M059J (cell line): ENCODE data around the gene MLC1. TPM values are rescaled to one million over a fixed set of nuclear protein-coding genes. Genes with fewer than 3 reads are reported as not detected.

Experiments used
- DNase-seq: peaks from one replicate; pipeline ENCODE4 v3.0.0-alpha.2; 2012; ENCODE audit warnings: low read depth
- total RNA-seq: library from RNA; depleted of rRNA; stranded (reverse); fragments of >200 nt; shearing (Covaris generic); gene quantifications from 2 replicates; pipeline ENCODE4 v1.2.3, GENCODE V29; 2014

MLC1 gene
- total RNA-seq, 1 experiment from 2014 or later, result 0.52 TPM

DNA sequence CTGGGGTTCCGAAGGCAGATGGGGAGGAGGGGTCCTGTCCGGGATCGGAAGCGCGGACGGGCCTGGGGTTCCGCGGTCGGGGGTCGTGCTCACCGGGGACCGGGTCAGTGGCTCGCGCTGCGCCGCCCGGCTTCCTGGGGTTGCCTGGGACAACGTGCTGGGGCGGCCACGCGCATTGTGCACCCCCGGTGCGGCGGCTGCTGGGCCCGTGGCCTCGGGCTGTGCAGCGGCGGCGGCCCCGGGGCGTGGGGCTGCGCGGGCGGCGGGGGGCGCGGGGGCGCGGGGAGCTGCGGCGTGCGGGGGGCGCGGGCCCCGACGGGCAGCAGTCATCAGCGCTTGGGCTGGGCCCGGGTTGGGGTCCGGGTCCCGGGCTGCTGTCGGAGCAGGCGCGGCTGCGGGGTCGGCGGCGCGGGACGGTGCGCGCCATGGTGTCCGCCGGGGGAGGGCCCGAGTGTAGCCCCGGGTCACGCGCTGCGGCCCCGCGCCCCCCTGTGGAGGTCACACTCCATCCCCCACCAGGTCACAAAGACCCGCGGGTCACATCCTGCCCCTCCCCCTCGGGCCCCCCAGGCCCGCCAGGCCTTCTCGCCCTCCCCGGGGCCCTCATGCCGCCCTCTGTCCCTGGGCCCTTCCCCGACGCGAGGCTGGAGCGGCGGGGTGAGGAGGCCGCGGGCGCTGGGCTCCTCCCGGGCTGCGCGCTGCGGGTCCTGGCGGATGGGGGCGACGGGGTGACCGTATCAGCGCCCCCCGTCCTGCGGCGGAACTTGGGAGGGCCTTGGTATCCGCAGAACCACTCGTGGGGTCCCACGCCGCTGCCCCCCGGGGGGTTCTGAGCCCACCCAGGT, 26.9 kb downstream of the MLC1 start, which contains the start of gene TTLL8:
Gene TTLL8, minus strand, starts transcription at position 238 of the 845 bp plus-strand sequence.
- DNase-seq, result no peak

DNA sequence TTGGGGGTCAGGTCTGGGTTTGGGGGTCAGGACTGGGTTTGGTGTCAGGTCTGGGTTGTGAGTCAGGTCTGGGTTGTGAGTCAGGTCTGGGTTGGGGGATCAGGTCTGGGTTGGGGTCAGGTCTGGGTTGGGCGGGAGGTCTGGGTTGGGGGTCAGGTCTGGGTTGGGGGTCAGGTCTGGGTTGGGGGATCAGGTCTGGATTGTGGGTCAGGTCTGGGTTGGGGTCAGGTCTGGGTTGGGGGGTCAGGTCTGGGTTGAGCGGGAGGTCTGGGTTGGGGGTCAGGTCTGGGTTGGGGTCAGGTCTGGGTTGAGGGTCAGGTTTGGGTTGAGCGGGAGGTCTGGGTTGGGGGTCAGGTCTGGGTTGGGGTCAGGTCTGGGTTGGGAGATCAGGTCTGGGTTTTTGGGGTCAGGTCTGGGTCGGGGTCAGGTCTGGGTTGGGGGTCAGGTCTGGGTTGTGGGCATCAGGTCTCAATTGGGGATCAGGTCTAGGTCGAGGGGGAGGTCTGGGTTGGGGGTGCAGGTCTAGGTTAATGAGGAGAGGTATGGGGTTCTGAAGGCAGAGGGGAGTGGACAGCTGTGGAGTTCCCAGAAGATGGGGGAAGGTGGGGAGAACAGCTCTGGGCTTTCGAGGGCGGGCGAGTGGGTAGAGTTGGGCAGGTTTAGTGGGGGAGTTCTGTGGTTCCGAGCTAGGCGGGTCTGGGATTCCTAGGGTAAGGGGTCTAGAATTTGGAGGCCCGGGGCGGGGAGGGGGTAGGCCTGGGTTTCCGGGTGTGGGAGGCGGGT, 27.8 kb downstream of the MLC1 start:
- DNase-seq, result no peak

DNA sequence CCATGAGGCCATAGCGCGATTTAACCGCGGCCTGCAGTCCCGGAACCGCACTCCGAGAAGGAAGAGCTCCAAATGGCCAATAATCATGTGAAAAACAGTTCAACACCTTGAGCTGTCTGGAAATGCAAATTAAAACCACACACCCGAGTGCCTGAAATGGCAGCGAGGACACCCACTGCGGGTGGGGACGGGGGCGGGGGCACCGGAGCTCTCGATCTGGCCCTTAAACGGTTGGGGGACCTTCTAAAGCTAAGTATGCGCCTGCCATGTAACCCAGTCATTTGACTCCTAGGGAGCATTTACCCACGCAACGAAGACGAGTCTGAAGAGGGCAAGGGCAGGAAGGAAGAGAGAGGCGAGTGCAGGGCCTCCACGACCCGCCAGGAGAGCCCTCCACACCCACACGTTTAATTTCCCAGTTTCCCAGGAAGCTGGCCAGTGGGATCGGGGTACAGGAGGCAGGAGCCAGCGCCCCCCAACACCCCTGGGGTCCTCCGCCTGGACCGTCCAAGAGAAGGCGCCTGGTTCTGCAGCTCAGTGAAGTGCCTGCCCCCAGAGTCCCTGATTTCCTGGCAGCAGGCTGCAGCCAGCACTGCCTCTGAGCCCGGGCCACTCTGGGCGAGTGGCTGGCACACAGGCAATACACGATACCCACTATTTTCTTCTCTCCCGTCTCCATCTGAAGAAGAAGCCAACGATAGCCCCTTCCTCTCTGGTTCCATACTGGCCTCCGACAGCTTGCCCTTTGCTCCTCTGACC, 28.8 kb downstream of the MLC1 start:
- no peak for DNase-seq

DNA sequence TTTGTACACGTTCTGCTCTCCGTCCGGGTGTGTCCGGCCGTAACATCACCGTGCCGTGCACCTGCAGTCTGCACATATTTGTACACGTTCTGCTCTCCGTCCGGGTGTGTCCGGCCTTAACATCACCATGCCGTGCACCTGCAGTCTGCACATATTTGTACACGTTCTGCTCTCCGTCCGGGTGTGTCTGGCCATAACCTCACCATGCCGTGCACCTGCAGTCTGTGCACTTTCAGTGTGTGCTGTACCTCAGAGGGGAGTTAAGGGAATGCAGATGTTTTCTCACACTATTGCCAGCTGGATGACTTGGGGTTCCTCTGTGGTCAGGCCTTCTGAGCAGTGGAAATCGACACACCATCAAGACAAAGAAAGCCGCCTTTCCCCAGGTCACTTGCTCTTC, 31.4 kb downstream of the MLC1 start:
- DNase-seq, result no peak

DNA sequence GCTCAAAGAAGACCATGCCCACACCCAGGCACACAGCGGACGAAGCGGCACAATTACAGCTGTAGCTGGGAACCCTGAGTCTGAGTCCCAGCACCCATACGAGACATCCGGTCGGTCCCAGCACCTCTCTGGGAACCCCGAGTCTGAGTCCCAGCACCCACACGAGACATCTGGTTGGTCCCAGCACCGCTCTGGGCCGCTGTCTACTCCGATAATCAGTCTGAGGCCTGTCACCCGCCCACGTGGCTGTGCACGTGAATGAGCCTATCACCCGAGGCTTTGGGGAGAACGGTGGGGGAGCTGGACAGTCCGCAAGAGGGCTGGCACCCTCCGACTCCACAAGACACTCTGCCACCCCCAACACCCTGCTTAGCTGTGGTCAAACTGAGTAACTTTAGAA, 33.3 kb downstream of the MLC1 start:
- DNase-seq, result no peak

DNA sequence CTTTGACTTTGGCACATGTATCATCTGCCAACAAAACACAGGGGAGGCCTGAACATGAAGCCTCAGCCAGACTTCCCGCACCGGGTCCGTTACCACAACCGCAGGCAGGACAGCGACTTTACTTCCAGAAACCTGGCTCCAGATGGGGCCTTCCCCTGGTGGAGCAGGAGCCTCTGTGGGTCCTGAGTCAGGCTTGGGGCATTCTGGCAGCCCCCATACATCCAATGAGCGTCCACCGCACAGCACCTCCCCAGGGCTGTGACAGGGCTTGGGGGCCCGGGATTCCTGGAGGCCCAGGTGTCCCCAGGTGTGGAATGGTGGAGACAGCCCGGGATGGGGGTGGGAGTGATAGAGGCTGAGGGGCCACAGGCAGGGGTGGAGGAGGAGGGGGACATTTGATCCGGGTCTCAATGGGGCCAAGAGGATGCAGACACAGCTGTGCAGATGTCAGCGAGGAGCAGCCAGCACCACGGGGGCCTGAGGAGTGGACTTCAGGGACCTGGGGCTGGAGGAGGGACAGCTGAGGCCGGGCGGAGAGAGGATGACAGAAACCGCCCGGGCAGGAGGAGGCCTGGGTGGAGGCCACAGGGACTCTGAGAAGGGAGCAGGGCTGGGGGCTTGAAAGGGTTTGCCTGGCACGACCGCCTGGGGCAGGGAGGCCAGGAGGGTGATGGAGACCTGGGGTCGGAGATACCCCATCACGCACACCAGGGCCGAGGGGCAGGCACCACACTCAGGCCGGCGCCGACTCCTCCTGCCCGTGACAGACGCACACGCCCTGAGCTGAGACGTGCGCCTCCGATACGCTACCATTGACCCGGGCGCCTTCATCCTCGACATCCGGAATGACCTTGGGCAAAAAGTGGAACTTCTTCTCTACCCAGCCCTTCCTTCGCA, 35.7 kb downstream of the MLC1 start:
- no peak for DNase-seq

DNA sequence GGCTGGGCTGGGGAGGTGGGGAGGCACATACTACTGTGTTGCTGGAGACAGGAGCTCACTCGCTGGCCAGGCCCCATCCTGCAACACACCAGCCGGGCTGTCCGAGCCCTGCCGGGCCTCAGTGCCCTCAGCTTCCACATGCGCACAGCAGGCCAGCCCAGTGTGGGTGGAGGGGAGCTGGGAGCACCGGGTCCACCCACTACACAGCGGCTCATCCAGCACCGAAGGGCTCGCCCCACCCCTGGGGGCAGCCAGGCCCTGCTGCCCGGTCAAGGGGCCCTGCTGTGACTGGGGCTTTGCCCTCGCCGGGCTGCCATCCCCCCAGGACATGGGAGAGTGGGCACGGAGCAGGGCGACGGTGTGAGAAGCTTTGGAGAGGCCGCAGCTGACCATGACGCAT, 36.4 kb downstream of the MLC1 start:
- DNase-seq, result no peak

DNA sequence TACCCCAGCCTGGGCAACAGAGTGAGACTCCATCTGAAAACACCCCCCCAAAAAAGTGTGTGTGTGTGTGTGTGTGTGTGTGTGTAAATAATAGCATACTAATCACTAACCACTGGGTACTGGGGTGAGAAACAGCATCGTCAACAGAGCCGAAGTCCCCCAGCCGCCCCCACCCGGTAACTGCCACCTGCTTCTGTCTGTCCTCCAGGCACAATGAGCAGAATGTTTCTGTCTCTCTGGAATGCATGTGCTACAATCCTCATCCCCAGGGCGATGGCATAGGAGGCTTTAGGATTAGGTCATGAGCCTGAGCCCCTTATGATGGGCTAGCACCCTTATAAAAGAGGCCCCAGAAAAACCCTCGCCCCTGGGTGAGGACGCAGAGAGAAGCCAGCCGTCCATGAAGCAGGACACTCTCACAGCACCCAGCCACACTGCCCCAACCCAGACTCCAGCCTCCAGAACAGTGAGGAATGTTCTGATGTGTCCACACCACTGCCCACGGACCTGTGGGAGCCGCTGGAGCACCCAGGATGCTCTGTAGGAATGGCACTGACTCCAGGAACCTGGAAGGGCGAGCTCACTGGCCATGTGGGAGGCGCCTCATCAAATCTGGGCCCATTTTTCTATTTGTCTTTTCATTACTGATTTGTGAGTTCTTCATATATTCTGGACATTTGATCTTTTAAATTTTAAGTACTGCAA, 37.0 kb downstream of the MLC1 start:
- no peak for DNase-seq

DNA sequence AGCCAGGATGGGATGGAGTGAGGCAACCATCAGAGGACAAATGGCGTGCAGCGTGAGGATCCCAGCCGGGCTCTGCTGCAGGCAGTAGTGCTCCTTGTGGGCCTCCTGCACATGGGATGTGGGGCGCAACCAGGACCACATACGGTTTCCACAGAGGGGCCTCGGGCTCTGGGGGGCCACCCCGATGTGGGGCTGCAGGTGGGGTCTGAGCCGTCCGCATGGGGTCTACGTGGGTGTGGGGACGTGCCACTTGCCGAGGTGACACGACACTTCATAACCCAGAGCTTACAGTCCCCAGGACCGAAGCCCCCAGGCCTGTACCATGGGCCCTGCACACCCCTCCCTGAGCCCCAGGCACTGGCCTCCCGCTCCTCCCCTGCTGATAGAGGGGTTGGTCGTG, 37.9 kb downstream of the MLC1 start:
- DNase-seq, result no peak

DNA sequence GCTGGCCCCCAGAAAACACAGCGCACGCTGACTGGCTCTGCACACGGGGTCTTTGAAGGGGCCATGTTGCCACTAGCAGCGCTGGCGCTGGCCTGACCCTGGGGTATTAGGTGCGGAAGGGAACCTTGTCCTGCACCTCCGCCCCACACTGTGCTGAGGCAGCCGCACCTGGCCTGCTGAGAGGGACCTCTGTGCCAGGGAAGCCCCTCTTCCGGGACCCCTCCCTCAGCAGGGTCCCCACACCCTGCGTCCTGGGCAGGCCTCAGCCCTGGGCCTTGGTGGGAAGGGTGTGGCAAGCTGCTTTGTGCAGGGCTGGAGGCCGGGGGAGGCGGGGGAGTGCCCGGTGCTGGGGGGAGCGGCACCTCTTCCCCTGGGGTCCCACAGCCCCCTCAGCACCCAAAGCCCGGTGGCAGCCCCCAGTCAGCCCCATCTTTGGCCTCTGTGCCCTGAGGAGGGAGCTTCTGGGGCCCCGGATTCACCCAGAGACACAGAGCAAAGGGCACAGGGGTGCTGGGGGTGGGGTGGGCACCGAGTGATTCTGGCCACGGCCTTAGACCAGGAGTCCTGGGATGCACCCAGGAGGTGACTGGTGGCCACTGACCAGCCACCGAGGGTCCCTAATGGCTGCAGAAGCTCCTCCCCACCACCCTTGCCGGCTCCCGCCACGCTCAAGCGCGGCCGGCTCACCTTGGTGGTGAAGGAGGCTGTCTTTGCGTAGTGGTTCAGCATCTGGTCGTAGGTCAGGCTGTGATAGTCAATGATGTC, 38.6 kb downstream of the MLC1 start:
- no peak for DNase-seq

DNA sequence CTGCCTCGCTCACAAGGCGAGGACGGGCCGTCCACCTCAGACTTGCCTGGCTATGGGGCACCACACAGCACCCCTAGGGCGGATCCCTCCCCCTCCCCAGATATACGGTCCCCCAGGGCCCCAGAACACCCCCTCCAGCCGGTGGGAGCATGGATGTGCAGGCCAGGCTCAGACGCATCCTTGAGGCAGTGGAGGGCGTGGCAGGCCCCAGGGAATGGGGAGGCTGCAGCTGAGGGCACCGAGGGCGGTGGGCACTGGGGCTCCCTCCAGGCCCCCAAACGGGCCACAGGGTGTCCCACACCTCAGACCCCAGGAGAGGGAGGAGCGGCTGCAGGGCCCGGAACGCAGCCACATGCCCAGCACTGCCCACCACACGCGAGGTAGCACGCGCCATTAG, 39.2 kb downstream of the MLC1 start:
- DNase-seq, result no peak

DNA sequence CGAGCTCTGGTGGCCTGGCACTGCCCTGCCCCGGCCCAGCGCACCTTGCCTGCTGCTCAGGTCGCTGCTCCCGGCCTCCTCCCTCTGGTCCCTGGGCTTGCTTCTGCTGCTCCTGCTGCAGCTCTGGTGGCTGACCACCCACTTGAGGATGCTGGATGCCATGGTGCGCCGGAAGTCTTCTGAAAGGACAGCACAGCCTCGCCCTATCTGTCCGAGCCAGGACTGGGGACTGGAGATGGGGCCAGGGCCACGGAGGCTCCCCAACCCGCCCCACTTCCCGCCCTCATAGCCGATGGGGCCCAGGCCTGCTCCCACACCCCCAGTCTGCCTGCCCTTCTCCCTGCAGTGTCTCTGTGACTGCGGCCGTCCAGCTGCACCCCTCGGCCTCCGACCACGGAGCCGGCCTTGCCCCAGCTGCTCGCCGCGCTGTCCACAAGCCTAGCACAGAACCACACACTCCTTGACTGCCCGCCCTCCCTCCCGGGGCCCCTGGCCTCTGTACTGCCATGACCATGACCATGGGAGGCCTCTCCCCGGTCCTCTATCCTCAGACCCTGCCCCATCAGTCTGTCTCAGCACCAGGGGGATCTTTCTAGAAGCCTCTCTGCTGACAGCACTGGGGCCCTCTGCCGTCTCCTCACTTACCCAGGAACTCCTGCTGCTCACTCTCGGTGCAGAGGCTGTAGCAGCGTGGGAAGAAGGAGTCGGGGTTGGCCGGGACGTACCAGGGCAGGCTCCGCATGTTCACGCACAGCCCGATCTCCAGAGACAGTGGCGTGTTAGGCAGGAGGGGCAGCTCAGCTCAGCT, 39.8 kb downstream of the MLC1 start:
- DNase-seq, result no peak

DNA sequence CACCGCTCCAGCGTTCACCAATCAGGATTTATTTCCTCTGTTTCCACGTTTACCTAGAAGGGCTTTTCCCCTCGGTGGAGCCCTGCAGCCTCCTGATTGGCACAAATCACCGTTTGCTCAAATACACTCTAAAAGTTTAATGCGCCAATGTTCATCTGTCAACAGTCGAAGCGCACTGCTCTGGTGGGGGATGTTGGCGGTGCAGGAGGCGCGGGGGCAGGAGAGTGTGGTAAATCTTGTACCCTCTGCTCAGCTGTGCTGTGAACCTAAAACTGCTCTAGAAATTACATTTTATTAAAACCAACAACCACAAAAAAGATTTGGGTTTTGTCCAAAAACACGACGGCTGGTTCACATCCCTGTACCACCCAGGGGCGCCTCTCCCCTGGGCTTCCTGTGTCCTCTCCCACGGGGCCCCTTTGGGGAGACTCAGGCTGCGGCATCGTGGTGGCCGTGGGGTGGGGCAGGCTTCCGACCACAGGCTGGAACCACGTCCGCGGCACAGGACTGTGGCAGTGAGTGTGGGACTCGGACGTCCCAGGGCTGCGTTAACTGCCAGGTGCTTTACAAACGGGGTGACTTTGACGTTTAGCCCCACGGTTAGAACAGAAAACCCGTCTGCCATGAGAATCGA, 40.6 kb downstream of the MLC1 start:
- no peak for DNase-seq

DNA sequence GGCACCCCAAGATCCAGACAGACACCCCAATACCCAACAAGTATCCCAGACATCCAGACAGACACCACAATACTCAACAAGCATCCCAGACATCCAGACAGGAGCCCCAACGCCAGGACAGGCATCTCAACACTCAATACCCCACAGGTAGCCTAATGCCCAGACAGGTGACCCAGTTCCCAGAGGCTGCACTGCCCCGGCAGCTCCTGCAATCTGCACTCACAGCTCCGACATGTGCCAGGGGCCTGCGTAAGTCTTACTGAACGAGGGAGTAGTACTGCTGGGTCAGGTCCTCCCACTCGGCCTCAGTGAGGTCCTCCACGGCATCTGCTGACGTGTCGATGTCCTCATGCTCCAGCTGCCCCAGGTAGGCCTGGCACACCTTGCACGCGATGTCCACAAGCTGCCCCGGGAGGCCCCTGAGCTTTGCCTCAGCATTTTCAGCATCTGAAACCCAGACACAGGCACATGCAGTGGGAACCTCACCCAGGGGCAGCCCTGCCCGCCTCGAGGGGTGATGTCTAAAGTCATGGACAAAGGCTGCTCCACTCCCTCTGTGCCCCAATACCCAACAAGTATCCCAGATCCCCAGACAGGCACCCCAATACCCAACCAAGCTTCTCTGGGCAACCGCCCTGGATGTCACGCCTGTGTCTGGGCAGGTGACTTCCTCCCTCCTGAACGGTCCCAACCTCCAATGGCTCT, 43.7 kb downstream of the MLC1 start:
- no peak for DNase-seq

DNA sequence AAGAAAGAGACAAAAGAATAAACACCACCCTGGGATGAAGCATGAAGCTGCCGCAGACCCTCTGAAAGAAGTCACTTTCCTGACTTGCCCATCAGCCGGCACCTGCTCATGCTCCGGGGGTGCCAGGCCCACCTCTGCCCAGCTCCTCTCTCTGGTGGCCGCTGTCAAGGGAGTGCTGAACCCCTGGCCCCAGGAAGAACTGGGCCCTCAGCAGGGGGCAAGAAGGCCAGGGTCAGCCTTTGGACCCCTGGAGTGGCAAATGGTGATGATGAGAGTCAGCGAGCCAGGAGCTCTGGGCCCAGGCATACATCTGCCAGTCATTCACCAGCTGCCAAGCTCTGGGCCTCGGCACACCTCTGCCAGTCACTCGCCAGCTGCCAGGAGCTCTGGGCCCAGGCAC, 44.5 kb downstream of the MLC1 start:
- DNase-seq, result no peak

DNA sequence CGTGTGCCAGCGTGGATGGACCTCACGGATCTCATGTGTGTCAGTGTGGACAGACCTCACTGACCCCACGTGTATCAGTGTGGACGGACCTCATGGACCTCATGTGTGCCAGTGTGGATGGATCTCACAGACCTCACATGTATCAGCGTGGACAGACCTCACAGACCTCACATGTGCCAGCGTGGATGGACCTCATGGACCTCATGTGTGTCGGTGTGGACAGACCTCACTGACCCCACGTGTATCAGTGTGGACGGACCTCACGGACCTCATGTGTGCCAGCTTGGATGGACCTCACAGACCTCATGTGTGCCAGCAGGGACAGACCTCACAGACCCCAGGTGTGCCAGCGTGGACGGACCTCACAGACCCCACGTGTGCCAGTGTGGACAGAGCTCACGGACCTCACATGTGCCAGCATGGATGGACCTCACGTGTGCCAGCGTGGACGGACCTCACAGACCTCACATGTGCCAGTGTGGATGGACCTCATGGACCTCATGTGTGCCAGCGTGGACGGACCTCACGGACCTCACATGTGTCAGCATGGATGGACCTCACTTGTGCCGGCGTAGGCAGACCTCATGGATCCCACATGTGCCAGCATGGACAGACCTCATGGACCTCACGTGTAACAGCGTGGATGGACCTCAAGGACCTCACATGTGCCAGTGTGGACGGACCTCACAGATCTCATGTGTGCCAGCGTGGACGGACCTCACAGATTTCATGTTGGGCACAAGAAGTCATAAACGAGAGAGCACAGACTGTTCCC, 45.4 kb downstream of the MLC1 start:
- no peak for DNase-seq
